ENCODE results near the gene TESMIN. TPM values are rescaled to one million over a fixed set of nuclear protein-coding genes. Genes with fewer than 3 reads are reported as not detected.

TESMIN gene
- total and polyA plus RNA-seq, 2 of the 4 experiments (the other 2 are of a cell fraction): 0.90 to 2.2 TPM

DNA sequence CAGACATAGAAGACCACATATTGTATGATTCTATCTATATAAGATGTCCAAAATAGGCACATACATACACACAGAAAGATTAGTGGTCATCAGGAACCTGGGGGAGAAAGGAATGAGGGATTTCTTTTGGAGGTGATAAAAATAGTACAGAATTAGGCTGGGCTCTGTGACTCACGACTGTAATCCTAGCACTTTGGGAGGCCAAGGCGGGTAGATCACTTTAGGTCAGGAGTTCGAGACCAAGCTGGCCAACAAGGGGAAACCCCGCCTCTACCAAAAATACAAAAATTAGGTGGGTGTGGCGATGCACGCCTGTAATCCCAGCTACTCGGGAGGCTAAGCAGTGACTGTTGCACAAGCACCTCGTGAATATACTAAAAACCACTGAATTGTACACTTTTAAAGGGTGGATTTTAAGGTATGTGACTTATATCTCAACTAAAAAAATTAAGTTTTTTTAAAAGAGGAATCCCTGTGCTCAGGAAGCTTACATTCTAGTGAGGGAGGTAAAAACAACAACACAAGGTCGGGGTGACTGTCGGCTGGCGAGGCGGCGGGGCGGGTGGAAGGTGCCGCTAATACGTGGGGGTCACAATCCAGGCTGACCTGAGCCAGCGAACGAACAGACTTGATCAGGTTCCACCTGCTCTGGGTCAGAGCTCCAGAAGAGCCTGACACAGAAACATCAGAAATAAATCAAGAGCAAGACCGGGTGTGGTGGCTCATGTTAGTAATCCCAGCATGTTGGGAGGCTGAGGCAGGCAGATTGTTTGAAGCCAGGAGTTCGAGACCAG lies 25.3 kb upstream of the TESMIN start:
- Histone ChIP-seq H2BK15ac (ENCODE audit: low read depth, low read length) (no peak overlapping the region), H4K91ac (ENCODE audit: insufficient read depth, low read depth, low read length) (no peak overlapping the region), H3K4ac (ENCODE audit: low read depth, low read length) (no peak overlapping the region), H4K20me1 (ENCODE audit: insufficient read depth, low read length) (no peaks in the 10 kb centered on the region; the same call in 1 of the 2 replicates), H2AFZ (replicated peaks; ENCODE audit: low read length, poor library complexity) (peak overlapping the region; percentile 46), H3K27me3 (ENCODE audit: control insufficient read depth, insufficient read depth, low read length) (no peaks in the 10 kb centered on the region), H3K9me1 (ENCODE audit: insufficient read depth, low read length) (no peaks in the 10 kb centered on the region), H2AK9ac (replicated peaks; ENCODE audit: low read depth, low read length, poor library complexity) (no peak overlapping the region), H3K14ac (replicated peaks; ENCODE audit: low read depth, low read length) (no peak overlapping the region), H3K56ac (ENCODE audit: extremely low read depth, insufficient read depth, low read length) (no peak overlapping the region), H3K79me1 (ENCODE audit: low read depth in 1 of 2, low read length in 2 of 2) (no peaks in the 10 kb centered on the region), H2BK5ac (ENCODE audit: low read depth, low read length, poor library complexity, severe bottlenecking) (no peak overlapping the region), H4K5ac (ENCODE audit: low read depth, low read length) (no peak overlapping the region), H3K4me3 (ENCODE audit: insufficient read depth, low read depth, low read length) (no peak overlapping the region), H3K9ac (ENCODE audit: low read depth, low read length) (no peak overlapping the region), H3K4me1 (ENCODE audit: control insufficient read depth, insufficient read depth, low read length) (peaks cover 2% of the 10 kb centered on the region; the same call in 1 of the 2 replicates), H3K4me2 (ENCODE audit: low read depth, low read length) (no peak overlapping the region), H3K27ac (ENCODE audit: insufficient read depth, low read length) (no peak overlapping the region), H2BK20ac (ENCODE audit: low read depth, low read length) (no peak overlapping the region), H4K8ac (ENCODE audit: low read depth in 2 of 2, low read length in 2 of 2) (no peak overlapping the region), H3K36me3 (ENCODE audit: control insufficient read depth, insufficient read depth, low read length) (peaks cover 65% of the 10 kb centered on the region), H2AK5ac (ENCODE audit: low read depth, low read length) (no peak overlapping the region; the same call in 1 of the 2 replicates), H3K9me3 (ENCODE audit: control insufficient read depth, insufficient read depth, low read length) (no peaks in the 10 kb centered on the region), H3K23ac (ENCODE audit: low read depth, low read length) (no peak overlapping the region), H2BK120ac (ENCODE audit: low read depth, low read length) (no peak overlapping the region), H3K18ac (ENCODE audit: low read depth, low read length) (no peak overlapping the region)
- no peak for TF ChIP-seq POLR2A (IDR thresholded peaks at IDR 0.05; ENCODE audit: low read depth, low read length)
- whole genome bisulfite sequencing, 2 experiments (ENCODE audit: extremely low coverage in 2 of 2, insufficient read length in 1 of 2): 97% methylated on average over 7 of the region's 20 CpGs; no CpG with 5 or more reads in 1 of the 2 experiments
- intact Hi-C loops (cut with micrococcal nuclease): no loop called here
- DNase-seq (no peak), ATAC-seq (ENCODE audit: low read depth) (no peak)
- CTCF ChIA-PET: no interaction called here
- POLR2A ChIA-PET (ENCODE audit: unreplicated experiment): no interaction called here
- no TSS peak for BruUV-seq (replicated peaks)
- dilution Hi-C loops (cut with HindIII; ENCODE audit: low sequenced_read_pairs, unreplicated experiment): no loop called here
- in situ Hi-C loops (cut with MboI; ENCODE audit: low sequenced_read_pairs): no loop called here

Data from IMR-90 (cell line).